Fibroblast of peridontal ligament (primary cell): ENCODE data around the gene GPR146.
A peak's percentile ranks its signal among the peaks of the same experiment; 100 is the strongest.

Source experiments
- DNase-seq: peaks from one replicate; pipeline ENCODE4 v3.0.0-alpha.2; 2010; ENCODE audit errors: extremely low read depth

Gene GPR146

GRCh38 chr7:1043552-1044188 is 676 bp upstream of the GPR146 start:
- DNase-seq, result no peak

GRCh38 chr7:1045069-1046063 is 1.0 kb downstream of the GPR146 start:
- DNase-seq, result peak; percentile 6

- DNase-seq, result no peak
Observed at GRCh38 chr7:1046722-1047679, 2.7 kb downstream of the GPR146 start.

GRCh38 chr7:1049006-1049741 is 4.8 kb downstream of the GPR146 start:
- DNase-seq, result no peak

- no peak for DNase-seq
Observed at GRCh38 chr7:1049801-1050200, 5.5 kb downstream of the GPR146 start.

GRCh38 chr7:1050254-1050906 is 6.0 kb downstream of the GPR146 start:
- DNase-seq, result no peak

- DNase-seq, result no peak
Observed at GRCh38 chr7:1050956-1051690, 6.8 kb downstream of the GPR146 start.

GRCh38 chr7:1052031-1052818 is 7.9 kb downstream of the GPR146 start:
- DNase-seq, result no peak

- DNase-seq, result no peak
Observed at GRCh38 chr7:1053002-1053411, 8.7 kb downstream of the GPR146 start.

- no peak for DNase-seq
Observed at GRCh38 chr7:1053816-1054370, 9.5 kb downstream of the GPR146 start.

GRCh38 chr7:1054438-1054837 is 10.1 kb downstream of the GPR146 start:
- DNase-seq, result no peak

GRCh38 chr7:1054861-1055450 is 10.6 kb downstream of the GPR146 start:
- DNase-seq, result no peak

- DNase-seq, result no peak
Observed at GRCh38 chr7:1055491-1055955, 11.2 kb downstream of the GPR146 start.

- no peak for DNase-seq
Observed at GRCh38 chr7:1055956-1056784, 11.8 kb downstream of the GPR146 start.

GRCh38 chr7:1056785-1057410 is 12.6 kb downstream of the GPR146 start:
- DNase-seq, result no peak

- no peak for DNase-seq
Observed at GRCh38 chr7:1057416-1058291, 13.3 kb downstream of the GPR146 start.
